DOHH2 (cell line): Measurements from ENCODE around the gene MBD5.

Experiments used
- CTCF ChIP-seq: fragments of 200-600 bp; sonication (generic); IDR thresholded peaks from one replicate; pipeline ENCODE4 v1.5.1; 2014; ENCODE audit warnings: antibody characterized with exemption, mild to moderate bottlenecking, low read depth, low read length; ENCODE audit not compliant: poor library complexity, severe bottlenecking
- EZH2phosphoT487 ChIP-seq: fragments of 200-600 bp; sonication (generic); IDR thresholded peaks from 2 replicates; pipeline ENCODE4 v1.6.1; 2017; ENCODE audit warnings: borderline replicate concordance, mild to moderate bottlenecking, antibody characterized with exemption, low read length, moderate library complexity, mixed read lengths

DNA sequence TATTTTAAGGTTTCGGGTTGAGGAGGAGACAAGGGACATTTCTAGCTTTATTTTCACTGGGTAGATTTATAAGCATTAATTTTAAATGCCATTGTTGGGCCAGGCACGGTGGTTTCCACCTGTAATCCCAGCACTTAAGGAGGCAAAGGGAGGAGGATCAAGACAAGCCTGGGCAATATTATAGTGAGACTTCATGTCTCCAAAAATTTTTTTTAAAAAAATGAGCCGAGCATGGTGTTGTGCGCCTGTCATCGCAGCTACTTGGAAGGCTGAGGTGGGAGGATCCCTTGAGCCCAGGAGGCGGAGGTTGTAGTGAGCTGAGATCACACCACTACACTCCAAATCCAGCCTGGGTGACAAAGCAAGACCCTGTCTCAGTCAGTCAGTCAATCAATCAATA is 45.0 kb downstream of the MBD5 start:
- TF ChIP-seq CTCF, result no peak
- TF ChIP-seq EZH2phosphoT487, result no peak
